Endothelial cell of umbilical vein (primary cell): ENCODE results near the gene STX11.

ENCODE experiments used
- EZH2 ChIP-seq: IDR thresholded peaks from 2 replicates; pipeline ENCODE4 v1.6.1; 2012; ENCODE audit warnings: borderline replicate concordance, low read depth, mild to moderate bottlenecking, moderate library complexity, low read length, inconsistent platforms; ENCODE audit not compliant: severe bottlenecking
- FOS ChIP-seq: IDR thresholded peaks from 2 replicates; pipeline ENCODE4 v1.6.1; 2011; ENCODE audit warnings: mild to moderate bottlenecking, low read length, moderate library complexity, borderline replicate concordance; ENCODE audit not compliant: insufficient read depth
- GATA2 ChIP-seq: IDR thresholded peaks from 2 replicates; pipeline ENCODE4 v1.7.0; 2011; ENCODE audit warnings: low read depth, mild to moderate bottlenecking, moderate library complexity, mixed read lengths, low read length; ENCODE audit not compliant: insufficient read length, insufficient read depth
- JUN ChIP-seq: IDR thresholded peaks from 2 replicates; pipeline ENCODE4 v1.6.1; 2011; ENCODE audit warnings: borderline replicate concordance, low read depth; ENCODE audit not compliant: insufficient read length, insufficient read depth
- MYC ChIP-seq: IDR thresholded peaks from one replicate; pipeline ENCODE4 v1.6.1; 2011; ENCODE audit warnings: mild to moderate bottlenecking, low read depth, low read length
- POLR2A ChIP-seq: IDR thresholded peaks from 2 replicates; pipeline ENCODE4 v1.6.1; 2012; ENCODE audit warnings: low read depth, mild to moderate bottlenecking, control low read depth, low read length
- POLR2AphosphoS5 ChIP-seq: IDR thresholded peaks from 2 replicates; pipeline ENCODE4 v1.6.1; 2012; ENCODE audit warnings: low read depth, mild to moderate bottlenecking, control low read depth, low read length, moderate library complexity; ENCODE audit not compliant: insufficient read depth
- TF ChIP-seq, protein P1 (sequence below), 2 donors: IDR thresholded peaks; 1 replicate in 1 of 2; 2 replicates in 1 of 2; pipeline ENCODE4 v1.5.1; 2011; ENCODE audit warnings: low read length in 2 of 2, mild to moderate bottlenecking in 2 of 2, moderate library complexity in 2 of 2, control low read depth in 1 of 2, inconsistent platforms in 1 of 2, low read depth in 1 of 2; ENCODE audit not compliant: insufficient read depth in 1 of 2; ENCODE audit errors: extremely low read depth in 1 of 2
- TF ChIP-seq, protein P2 (sequence below): IDR thresholded peaks from 2 replicates; pipeline ENCODE4 v1.6.1; 2011; ENCODE audit not compliant: insufficient read depth, insufficient read length

DNA sequence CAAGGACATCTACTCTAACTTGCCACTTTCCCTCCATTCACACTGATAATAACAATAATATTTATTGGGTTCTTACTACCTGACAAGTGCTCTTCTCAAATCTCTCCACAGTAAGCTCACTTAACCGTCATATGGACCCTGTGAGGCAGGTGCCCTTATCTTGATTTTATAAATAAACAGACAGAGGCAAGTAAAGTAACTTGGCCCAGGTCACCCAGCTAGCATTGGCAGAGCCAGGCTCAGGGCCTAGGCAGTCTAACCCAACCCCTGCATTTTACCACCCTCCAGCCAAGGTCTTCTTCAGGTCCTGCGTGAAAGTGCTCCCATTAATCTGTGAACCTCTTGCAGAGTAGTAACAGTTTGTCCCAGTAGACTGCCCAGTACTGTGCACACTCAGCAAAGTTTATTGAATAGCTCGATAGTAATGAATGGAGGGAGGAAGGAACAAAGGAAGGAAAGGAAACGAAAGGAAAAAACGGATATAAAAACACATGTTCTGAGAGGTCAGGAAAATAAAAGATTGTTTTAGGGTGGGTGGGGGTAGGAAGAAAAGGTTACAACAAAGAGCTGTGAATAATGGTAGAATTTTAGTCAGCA lies 17.0 kb upstream of the STX11 start:
- TF ChIP-seq EZH2 (no peak), POLR2A (no peak), POLR2AphosphoS5 (no peak), GATA2 (no peak), JUN (no peak), MYC (no peak), FOS (no peak)
- TF ChIP-seq, protein P1, sequence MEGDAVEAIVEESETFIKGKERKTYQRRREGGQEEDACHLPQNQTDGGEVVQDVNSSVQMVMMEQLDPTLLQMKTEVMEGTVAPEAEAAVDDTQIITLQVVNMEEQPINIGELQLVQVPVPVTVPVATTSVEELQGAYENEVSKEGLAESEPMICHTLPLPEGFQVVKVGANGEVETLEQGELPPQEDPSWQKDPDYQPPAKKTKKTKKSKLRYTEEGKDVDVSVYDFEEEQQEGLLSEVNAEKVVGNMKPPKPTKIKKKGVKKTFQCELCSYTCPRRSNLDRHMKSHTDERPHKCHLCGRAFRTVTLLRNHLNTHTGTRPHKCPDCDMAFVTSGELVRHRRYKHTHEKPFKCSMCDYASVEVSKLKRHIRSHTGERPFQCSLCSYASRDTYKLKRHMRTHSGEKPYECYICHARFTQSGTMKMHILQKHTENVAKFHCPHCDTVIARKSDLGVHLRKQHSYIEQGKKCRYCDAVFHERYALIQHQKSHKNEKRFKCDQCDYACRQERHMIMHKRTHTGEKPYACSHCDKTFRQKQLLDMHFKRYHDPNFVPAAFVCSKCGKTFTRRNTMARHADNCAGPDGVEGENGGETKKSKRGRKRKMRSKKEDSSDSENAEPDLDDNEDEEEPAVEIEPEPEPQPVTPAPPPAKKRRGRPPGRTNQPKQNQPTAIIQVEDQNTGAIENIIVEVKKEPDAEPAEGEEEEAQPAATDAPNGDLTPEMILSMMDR (IDR thresholded peaks at IDR 0.05; ENCODE audit: extremely low read depth in 1 of 2, insufficient read depth in 1 of 2, low read depth in 1 of 2, low read length in 2 of 2): no peak
- TF ChIP-seq, protein P2, sequence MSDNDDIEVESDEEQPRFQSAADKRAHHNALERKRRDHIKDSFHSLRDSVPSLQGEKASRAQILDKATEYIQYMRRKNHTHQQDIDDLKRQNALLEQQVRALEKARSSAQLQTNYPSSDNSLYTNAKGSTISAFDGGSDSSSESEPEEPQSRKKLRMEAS: no peak
